DND-41 (cell line): ENCODE data around the gene ANO1.

Experiments used
- CTCF ChIP-seq: IDR thresholded peaks from 2 replicates; pipeline ENCODE4 v1.5.1; 2012; ENCODE audit warnings: borderline replicate concordance, low read length, moderate library complexity, mild to moderate bottlenecking; ENCODE audit not compliant: poor library complexity, severe bottlenecking; ENCODE audit errors: extremely low read depth
- EZH2 ChIP-seq: IDR thresholded peaks from 3 replicates; pipeline ENCODE4 v1.6.1; 2012; ENCODE audit warnings: borderline replicate concordance, low read depth, mild to moderate bottlenecking, moderate library complexity, low read length, inconsistent platforms; ENCODE audit not compliant: severe bottlenecking

DNA sequence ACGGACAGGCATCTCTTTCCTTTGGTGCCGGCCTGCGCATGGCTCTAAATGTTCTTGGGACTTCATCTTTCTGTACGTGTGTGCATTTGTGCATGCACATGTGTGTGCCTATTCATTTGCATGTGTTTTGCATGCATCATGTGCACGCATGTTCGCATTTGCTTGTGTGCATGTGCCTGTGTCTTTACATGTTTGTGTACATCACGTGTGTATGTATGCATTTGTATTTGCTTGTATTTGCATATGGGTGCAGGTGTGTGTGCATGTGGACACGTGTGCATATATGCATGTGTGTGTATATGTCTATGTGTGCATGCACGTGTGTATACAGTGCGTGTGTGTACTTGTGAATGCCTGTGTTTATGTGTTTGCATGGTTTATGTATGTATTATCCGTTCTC is 111.5 kb downstream of the ANO1 start:
- TF ChIP-seq CTCF: no peak
- TF ChIP-seq EZH2: no peak
